HepG2 (cell line): ENCODE data around the gene ZBP1. TPM values are rescaled to one million over a fixed set of nuclear protein-coding genes. Genes with fewer than 3 reads are reported as not detected.
A peak's percentile ranks its signal among the peaks of the same experiment; 100 is the strongest.

Experiments
- CBX5 ChIP-seq: sonication (generic); formaldehyde crosslinking; IDR thresholded peaks from 2 replicates; pipeline ENCODE4 v1.4.0; 2020; ENCODE audit warnings: missing genetic modification reagents, borderline replicate concordance
- GATA4 ChIP-seq: sonication (generic); IDR thresholded peaks from 2 replicates; pipeline ENCODE4 v1.6.1; 2016; ENCODE audit warnings: antibody characterized with exemption, low read depth, borderline replicate concordance
- HOXA5 ChIP-seq: sonication (generic); formaldehyde crosslinking; IDR thresholded peaks from 2 replicates; pipeline ENCODE4 v1.4.0; 2020; ENCODE audit warnings: missing genetic modification reagents
- IKZF4 ChIP-seq: sonication (generic); formaldehyde crosslinking; IDR thresholded peaks from 2 replicates; pipeline ENCODE4 v1.5.1; 2020; ENCODE audit warnings: borderline replicate concordance, mild to moderate bottlenecking, low read depth, missing genetic modification reagents; ENCODE audit errors: not compliant biosample characterization
- KAT2B ChIP-seq: fragments of 150-350 bp; IDR thresholded peaks from 2 replicates; pipeline ENCODE4 v1.6.1; 2014; ENCODE audit warnings: low read depth, low read length, borderline replicate concordance
- NCOA5 ChIP-seq: sonication (generic); formaldehyde crosslinking; IDR thresholded peaks from 2 replicates; pipeline ENCODE4 v1.4.0; 2020; ENCODE audit warnings: missing genetic modification reagents
- NR2F1 ChIP-seq, 2 experiments: fragments of 450-650 bp in 1 of 2; formaldehyde crosslinking in 1 of 2; IDR thresholded peaks; 2 replicates each; pipeline versions ENCODE4 v1.5.0 to v1.6.1; 2016 to 2020; ENCODE audit warnings: mild to moderate bottlenecking in 1 of 2, missing compliant biosample characterization in 1 of 2, missing genetic modification reagents in 1 of 2, moderate library complexity in 1 of 2
- ONECUT2 ChIP-seq: sonication (generic); formaldehyde crosslinking; IDR thresholded peaks from 2 replicates; pipeline ENCODE4 v1.4.0; 2020; ENCODE audit warnings: missing genetic modification reagents
- POLR2AphosphoS5 ChIP-seq: IDR thresholded peaks from 2 replicates; pipeline ENCODE4 v1.6.1; 2012; ENCODE audit warnings: low read depth, low read length
- RBFOX2 ChIP-seq: fragments of 200-400 bp; formaldehyde crosslinking; IDR thresholded peaks from 2 replicates; pipeline ENCODE4 v1.6.1; 2017; ENCODE audit warnings: low read depth, mild to moderate bottlenecking, low read length
- TBX3 ChIP-seq: fragments of 450-650 bp; IDR thresholded peaks from 2 replicates; pipeline ENCODE4 v1.6.1; 2017; ENCODE audit warnings: antibody characterized with exemption, mild to moderate bottlenecking, inconsistent platforms, borderline replicate concordance
- TEAD3 ChIP-seq: optimal IDR thresholded peaks from 2 replicates; pipeline ENCODE3; 2016; ENCODE audit warnings: borderline replicate concordance
- ZFP36L2 ChIP-seq: sonication (generic); formaldehyde crosslinking; IDR thresholded peaks from 2 replicates; pipeline ENCODE4 v1.4.0; 2020; ENCODE audit warnings: missing genetic modification reagents
- ZNF224 ChIP-seq: sonication (generic); formaldehyde crosslinking; IDR thresholded peaks from 2 replicates; pipeline ENCODE4 v1.5.0; 2020; ENCODE audit warnings: mild to moderate bottlenecking, missing genetic modification reagents
- ZNF326 ChIP-seq: sonication (generic); formaldehyde crosslinking; IDR thresholded peaks from 2 replicates; pipeline ENCODE4 v1.4.0; 2020; ENCODE audit warnings: missing genetic modification reagents, borderline replicate concordance
- ZNF550 ChIP-seq: sonication (generic); formaldehyde crosslinking; IDR thresholded peaks from 2 replicates; pipeline ENCODE4 v1.4.0; 2020; ENCODE audit warnings: mild to moderate bottlenecking, missing genetic modification reagents, borderline replicate concordance
- ZNF556 ChIP-seq: sonication (generic); formaldehyde crosslinking; IDR thresholded peaks from 2 replicates; pipeline ENCODE4 v1.4.0; 2020; ENCODE audit warnings: mild to moderate bottlenecking, missing genetic modification reagents, borderline replicate concordance
- ZNF670 ChIP-seq: sonication (generic); formaldehyde crosslinking; IDR thresholded peaks from 2 replicates; pipeline ENCODE4 v1.8.0; 2022; ENCODE audit warnings: mild to moderate bottlenecking, missing genetic modification reagents, borderline replicate concordance
- ZNF772 ChIP-seq: sonication (generic); formaldehyde crosslinking; IDR thresholded peaks from 2 replicates; pipeline ENCODE4 v1.5.0; 2020; ENCODE audit warnings: mild to moderate bottlenecking, missing genetic modification reagents
- ZNF850 ChIP-seq: sonication (generic); formaldehyde crosslinking; conservative IDR thresholded peaks from 2 replicates; pipeline ENCODE4 v1.9.0; 2021; ENCODE audit warnings: mild to moderate bottlenecking, missing genetic modification reagents
- ZNF879 ChIP-seq: sonication (generic); formaldehyde crosslinking; IDR thresholded peaks from 2 replicates; pipeline ENCODE4 v1.8.1; 2023; ENCODE audit warnings: missing genetic modification reagents
- ZSCAN20 ChIP-seq: sonication (generic); formaldehyde crosslinking; IDR thresholded peaks from 2 replicates; pipeline ENCODE4 v1.4.0; 2020; ENCODE audit warnings: missing genetic modification reagents, mild to moderate bottlenecking, borderline replicate concordance
- polyA plus RNA-seq, 8 experiments: library from polyadenylated mRNA; depleted of rRNA in 3 of 8; stranded (reverse) in 7 of 8; unstranded in 1 of 8; fragments of >200 nt; fragmentation: Illumina TruSeq in 4 of 8; extraction: Trizol in 4 of 8; gene quantifications; 2 replicates each; pipeline versions ENCODE4 v1.2.1 to v1.2.3, GENCODE V29; 2011 to 2016; ENCODE audit warnings: low read depth in 4 of 8, missing spikeins in 1 of 8, mixed read lengths in 1 of 8; ENCODE audit not compliant: insufficient read depth in 1 of 8
- total RNA-seq, 5 experiments: library from RNA; depleted of rRNA; stranded (reverse); fragments of >200 nt; fragmentation: Illumina TruSeq; extraction: Trizol; gene quantifications; 2 replicates each; pipeline ENCODE4 v1.2.3, GENCODE V29; 2016; ENCODE audit warnings: low read depth in 1 of 5
- TF ChIP-seq, protein P1 (sequence below): sonication (generic); formaldehyde crosslinking; IDR thresholded peaks from 2 replicates; pipeline ENCODE4 v1.4.0; 2020; ENCODE audit warnings: missing genetic modification reagents, borderline replicate concordance
- TF ChIP-seq, protein P2 (sequence below): IDR thresholded peaks from 2 replicates; pipeline ENCODE4 v1.6.1; 2016; ENCODE audit warnings: missing genetic modification reagents, missing compliant biosample characterization
- TF ChIP-seq, protein P3 (sequence below): sonication (generic); formaldehyde crosslinking; IDR thresholded peaks from 2 replicates; pipeline ENCODE4 v1.4.0; 2020; ENCODE audit warnings: missing genetic modification reagents, mild to moderate bottlenecking, borderline replicate concordance

ZBP1 gene
- total and polyA plus RNA-seq, 2 of the 13 experiments (the other 11 are each of a cell fraction or from before 2014, with no cell fraction given), result not detected

DNA sequence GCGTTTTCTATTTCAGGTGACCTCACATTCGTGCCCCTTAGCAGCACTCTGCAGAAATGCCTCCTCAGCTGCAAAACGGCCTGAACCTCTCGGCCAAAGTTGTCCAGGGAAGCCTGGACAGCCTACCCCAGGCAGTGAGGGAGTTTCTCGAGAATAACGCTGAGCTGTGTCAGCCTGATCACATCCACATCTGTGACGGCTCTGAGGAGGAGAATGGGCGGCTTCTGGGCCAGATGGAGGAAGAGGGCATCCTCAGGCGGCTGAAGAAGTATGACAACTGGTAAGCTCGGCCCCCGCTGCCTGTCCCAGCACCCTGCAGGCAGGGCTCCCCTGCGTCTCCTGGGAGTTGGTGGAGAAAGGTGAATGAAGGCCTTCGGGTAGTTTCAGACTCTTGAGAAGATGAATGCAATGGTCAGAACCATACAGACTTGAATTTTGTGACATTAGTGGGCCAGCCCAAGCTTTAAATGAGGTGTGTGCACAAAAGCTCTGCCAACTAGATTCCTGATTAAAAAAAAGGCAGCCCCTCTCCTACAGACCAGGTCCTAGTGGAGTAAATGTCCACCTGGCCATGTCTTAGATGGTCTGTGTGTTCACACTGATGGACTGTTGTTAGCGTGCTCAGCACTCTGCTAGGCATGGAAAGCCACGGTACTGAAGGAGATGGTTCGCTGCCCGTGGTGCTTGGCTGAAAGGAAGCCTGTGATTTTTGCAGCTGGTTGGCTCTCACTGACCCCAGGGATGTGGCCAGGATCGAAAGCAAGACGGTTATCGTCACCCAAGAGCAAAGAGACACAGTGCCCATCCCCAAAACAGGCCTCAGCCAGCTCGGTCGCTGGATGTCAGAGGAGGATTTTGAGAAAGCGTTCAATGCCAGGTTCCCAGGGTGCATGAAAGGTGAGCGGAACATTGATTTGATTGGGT is 58.6 kb downstream of the ZBP1 start (continued):
- no peak; the same call in 1 of the 2 replicates for TF ChIP-seq ZNF850
- TF ChIP-seq ONECUT2, result no peak
- TF ChIP-seq RBFOX2, result no peak
- no peak for TF ChIP-seq ZNF224 (CRISPR knock-in tag)
- peak; percentile 5 for TF ChIP-seq IKZF4 (CRISPR knock-in tag)
- TF ChIP-seq, protein P1, sequence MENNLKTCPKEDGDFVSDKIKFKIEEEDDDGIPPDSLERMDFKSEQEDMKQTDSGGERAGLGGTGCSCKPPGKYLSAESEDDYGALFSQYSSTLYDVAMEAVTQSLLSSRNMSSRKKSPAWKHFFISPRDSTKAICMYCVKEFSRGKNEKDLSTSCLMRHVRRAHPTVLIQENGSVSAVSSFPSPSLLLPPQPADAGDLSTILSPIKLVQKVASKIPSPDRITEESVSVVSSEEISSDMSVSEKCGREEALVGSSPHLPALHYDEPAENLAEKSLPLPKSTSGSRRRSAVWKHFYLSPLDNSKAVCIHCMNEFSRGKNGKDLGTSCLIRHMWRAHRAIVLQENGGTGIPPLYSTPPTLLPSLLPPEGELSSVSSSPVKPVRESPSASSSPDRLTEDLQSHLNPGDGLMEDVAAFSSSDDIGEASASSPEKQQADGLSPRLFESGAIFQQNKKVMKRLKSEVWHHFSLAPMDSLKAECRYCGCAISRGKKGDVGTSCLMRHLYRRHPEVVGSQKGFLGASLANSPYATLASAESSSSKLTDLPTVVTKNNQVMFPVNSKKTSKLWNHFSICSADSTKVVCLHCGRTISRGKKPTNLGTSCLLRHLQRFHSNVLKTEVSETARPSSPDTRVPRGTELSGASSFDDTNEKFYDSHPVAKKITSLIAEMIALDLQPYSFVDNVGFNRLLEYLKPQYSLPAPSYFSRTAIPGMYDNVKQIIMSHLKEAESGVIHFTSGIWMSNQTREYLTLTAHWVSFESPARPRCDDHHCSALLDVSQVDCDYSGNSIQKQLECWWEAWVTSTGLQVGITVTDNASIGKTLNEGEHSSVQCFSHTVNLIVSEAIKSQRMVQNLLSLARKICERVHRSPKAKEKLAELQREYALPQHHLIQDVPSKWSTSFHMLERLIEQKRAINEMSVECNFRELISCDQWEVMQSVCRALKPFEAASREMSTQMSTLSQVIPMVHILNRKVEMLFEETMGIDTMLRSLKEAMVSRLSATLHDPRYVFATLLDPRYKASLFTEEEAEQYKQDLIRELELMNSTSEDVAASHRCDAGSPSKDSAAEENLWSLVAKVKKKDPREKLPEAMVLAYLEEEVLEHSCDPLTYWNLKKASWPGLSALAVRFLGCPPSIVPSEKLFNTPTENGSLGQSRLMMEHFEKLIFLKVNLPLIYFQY, result no peak
- TF ChIP-seq KAT2B, result no peak
- TF ChIP-seq, protein P2, sequence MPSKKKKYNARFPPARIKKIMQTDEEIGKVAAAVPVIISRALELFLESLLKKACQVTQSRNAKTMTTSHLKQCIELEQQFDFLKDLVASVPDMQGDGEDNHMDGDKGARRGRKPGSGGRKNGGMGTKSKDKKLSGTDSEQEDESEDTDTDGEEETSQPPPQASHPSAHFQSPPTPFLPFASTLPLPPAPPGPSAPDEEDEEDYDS (CRISPR knock-in tag), result no peak
- no peak for TF ChIP-seq NR2F1 (CRISPR knock-in tag; IDR thresholded peaks at IDR 0.05)
- 0 out of 2 replicates have a peak, but pooled peaks have one; percentile 10 for TF ChIP-seq ZNF772
- peak; percentile 75; the same call in 1 of the 2 replicates for TF ChIP-seq POLR2AphosphoS5
- TF ChIP-seq ZSCAN20 (CRISPR knock-in tag), result 0 out of 2 replicates have a peak, but pooled peaks have one; percentile 0
- no peak for TF ChIP-seq NCOA5
- TF ChIP-seq TBX3, result no peak
- TF ChIP-seq HOXA5, result no peak
- no peak for TF ChIP-seq ZNF556
- no peak for TF ChIP-seq ZFP36L2 (CRISPR knock-in tag)
- peak; percentile 75; the same call in 1 of the 2 replicates for TF ChIP-seq ZNF326
- 0 out of 2 replicates have a peak, but pooled peaks have one; percentile 72 for TF ChIP-seq ZNF670
- TF ChIP-seq, protein P3, sequence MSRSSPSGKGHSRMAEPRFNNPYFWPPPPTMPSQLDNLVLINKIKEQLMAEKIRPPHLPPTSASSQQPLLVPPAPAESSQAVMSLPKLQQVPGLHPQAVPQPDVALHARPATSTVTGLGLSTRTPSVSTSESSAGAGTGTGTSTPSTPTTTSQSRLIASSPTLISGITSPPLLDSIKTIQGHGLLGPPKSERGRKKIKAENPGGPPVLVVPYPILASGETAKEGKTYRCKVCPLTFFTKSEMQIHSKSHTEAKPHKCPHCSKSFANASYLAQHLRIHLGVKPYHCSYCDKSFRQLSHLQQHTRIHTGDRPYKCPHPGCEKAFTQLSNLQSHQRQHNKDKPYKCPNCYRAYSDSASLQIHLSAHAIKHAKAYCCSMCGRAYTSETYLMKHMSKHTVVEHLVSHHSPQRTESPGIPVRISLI (CRISPR knock-in tag), result no peak
- no peak for TF ChIP-seq GATA4
- no peak for TF ChIP-seq TEAD3 (CRISPR knock-in tag)
- peak; percentile 52; the same call in 1 of the 2 replicates for TF ChIP-seq ZNF879 (CRISPR knock-in tag)
- TF ChIP-seq ZNF550 (CRISPR knock-in tag), result 0 out of 2 replicates have a peak, but pooled peaks have one; percentile 55
- TF ChIP-seq CBX5 (CRISPR knock-in tag), result no peak
